GM21528 (cell line): ENCODE data around the gene TULP4.

Experiments
- ATAC-seq: cut with Tn5 transposase; IDR thresholded peaks from one replicate; pipeline ENCODE4 v1.9.1; 2021; ENCODE audit warnings: mild to moderate bottlenecking, moderate library complexity; ENCODE audit not compliant: unreplicated experiment, low FRiP score

Gene TULP4

GRCh38 chr6:158487495-158487894 is 175.2 kb downstream of the TULP4 start:
- no peak for ATAC-seq

DNA sequence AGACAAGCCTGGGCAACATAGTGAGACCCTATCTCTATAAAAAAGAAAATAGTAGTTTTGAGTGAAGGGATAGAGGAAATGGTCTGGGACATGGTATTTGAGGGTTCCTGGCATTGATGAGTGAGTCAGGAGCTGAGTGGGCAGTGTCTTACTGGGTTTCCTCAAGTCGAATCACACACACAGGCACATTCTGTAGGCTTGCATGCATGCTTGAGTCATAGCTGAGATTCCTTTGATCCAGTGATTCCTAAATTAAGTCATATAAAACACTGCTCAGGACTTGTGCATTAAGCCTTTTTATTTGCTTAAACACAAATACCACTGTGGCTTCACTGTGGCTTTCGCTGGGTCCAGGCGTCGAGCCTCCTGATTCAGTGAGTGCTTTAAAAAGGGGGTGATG is 175.8 kb downstream of the TULP4 start:
- no peak for ATAC-seq

GRCh38 chr6:158489441-158489840 is 177.2 kb downstream of the TULP4 start:
- ATAC-seq: no peak

GRCh38 chr6:158492881-158493280 is 180.6 kb downstream of the TULP4 start:
- ATAC-seq: no peak

GRCh38 chr6:158496700-158497099 is 184.4 kb downstream of the TULP4 start:
- no peak for ATAC-seq

GRCh38 chr6:158497620-158498019 is 185.4 kb downstream of the TULP4 start:
- ATAC-seq: no peak

DNA sequence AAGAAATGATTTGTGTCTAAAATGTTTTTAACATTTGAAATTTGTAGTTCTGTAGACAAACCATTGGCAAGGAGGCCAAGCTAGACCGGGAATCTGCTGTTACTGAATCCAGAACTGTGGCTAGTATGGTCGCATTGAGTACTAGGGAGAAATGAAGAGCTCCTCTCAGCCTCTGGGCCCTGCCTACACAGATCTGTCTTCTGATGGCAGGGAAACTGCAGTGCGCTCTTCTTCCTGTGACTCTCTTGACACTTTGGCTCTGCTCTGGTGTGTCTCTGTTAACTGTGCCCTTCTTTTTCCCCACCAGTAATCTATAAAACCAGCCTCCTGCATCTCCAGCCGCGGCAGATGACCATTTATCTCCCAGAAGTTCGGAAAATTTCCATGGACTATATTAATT is 186.1 kb downstream of the TULP4 start:
- no peak for ATAC-seq

GRCh38 chr6:158499601-158500000 is 187.3 kb downstream of the TULP4 start:
- ATAC-seq: no peak

- ATAC-seq: no peak
These were observed 187.9 kb downstream of the TULP4 start for GRCh38 chr6:158500016-158500735.

DNA sequence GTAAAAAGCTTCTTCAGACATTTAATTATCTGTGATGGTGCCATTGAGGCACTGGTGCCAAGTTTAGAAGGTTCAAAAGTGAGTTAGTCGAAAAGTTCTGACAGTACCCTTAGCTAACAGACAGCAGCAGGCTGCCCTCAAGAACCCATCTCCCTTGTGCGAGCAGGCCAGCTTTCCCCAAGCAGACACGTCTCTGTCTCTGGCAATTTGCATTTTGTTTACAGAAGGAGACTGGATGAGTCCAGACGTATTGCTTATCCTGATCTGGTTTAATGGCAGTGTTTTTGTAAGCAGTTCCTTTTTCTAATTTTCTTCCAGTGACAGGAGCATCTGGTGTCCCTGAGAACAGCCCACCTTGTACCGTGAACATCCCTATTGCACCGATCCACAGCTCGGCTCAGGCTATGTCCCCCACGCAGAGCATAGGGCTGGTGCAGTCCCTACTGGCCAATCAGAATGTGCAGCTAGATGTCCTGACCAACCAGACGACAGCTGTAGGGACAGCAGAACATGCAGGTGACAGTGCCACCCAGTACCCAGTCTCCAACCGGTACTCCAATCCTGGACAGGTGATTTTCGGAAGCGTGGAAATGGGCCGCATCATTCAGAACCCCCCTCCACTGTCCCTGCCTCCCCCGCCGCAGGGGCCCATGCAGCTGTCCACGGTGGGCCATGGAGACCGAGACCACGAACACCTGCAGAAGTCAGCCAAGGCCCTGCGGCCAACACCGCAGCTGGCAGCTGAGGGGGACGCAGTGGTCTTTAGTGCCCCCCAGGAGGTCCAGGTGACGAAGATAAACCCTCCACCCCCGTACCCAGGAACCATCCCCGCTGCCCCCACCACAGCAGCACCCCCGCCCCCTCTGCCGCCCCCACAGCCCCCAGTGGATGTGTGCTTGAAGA is 189.3 kb downstream of the TULP4 start:
- no peak for ATAC-seq

- ATAC-seq: no peak
These were observed 190.1 kb downstream of the TULP4 start for GRCh38 chr6:158502263-158502950.

GRCh38 chr6:158503222-158503621 is 191.0 kb downstream of the TULP4 start:
- no peak for ATAC-seq

- ATAC-seq: no peak
These were observed 191.6 kb downstream of the TULP4 start for GRCh38 chr6:158503846-158504245.

DNA sequence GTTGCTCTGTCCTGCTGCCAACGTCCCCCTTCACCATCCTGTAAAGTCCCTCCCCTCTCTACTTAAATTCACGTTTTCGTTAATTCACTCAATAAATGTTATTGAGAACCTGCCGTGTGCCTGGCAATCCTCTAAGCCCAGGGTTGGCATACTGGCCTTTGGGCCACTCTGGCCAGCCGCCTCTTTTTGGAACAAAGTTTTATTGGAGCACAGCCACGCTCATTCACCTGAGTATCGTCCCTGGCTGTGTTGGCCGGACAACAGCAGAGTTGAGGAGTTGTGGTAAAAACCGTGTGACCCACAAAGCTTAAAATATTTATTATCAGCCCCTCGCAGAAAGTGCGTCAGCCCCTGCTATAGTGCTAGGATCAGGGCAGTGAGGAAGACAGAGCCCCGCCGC is 192.9 kb downstream of the TULP4 start:
- no peak for ATAC-seq

- ATAC-seq: no peak
These were observed 194.3 kb downstream of the TULP4 start for GRCh38 chr6:158506601-158507000.

GRCh38 chr6:158507174-158507573 is 194.9 kb downstream of the TULP4 start:
- ATAC-seq: no peak

DNA sequence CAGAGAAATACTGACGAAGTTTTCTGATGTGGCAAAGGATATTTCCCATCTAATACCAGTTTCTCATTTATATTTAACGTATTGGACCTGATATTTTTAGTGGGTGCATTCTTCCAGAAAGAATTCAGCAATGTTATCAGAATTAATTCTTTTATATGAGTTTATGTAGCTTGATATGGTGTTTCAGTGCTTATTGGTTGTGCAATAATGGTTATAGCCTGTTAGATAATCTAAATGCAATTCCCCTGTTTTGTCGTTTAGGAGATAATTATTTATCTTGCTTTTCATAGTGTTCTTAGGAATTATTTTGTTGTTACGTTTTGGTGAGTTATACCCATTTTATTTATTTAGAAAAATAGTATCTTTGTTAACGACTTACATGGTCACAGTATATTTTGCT is 196.2 kb downstream of the TULP4 start:
- no peak for ATAC-seq

DNA sequence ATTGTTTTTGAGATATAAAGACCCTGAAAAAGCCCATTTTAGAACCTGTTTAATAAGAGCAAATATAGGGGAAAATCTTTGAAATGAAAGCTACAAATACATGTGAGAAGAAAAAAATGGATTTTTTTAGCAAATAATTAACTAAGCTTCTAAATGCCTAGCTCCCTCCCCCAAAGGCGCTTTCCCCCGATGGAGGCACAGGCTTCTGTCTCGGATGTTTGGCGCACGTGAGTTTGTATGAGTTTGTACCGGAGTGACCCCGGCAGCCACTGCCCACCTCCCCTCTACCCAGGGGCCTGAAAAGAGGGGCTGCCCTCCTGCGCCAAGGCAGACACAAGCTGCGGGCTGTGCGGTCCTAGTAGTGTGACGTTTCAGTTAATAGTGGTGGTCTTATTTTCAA is 197.2 kb downstream of the TULP4 start:
- ATAC-seq: no peak

- no peak for ATAC-seq
These were observed 200.5 kb downstream of the TULP4 start for GRCh38 chr6:158512809-158513208.

- ATAC-seq: no peak
These were observed 201.9 kb downstream of the TULP4 start for GRCh38 chr6:158514176-158514575.

DNA sequence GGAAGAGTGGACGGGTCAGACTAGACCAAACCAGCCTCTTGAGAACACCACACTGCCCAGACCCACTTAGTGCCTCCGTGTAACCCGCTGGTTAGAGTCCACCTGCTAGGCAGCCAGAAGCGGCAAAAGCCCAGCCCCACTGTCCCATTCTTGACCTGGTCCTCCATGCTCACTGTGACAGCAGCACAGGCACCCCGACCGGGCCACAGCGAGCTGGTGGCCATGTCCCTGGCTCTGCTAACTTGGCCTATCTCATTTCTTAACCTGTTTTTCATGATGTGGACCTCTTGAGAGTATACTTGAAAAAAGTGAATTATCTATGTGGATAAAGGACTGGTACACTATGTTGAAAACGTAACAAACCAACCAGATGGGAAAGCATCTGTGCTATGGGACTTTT is 202.7 kb downstream of the TULP4 start:
- ATAC-seq: no peak
